ENCODE data around the gene RSF1.
A peak's percentile ranks its signal among the peaks of the same experiment; 100 is the strongest.

The RSF1 gene

GRCh38 chr11:77661670-77662069, 158.9 kb downstream of the RSF1 start:
- no peak overlapping the region for H3K4me3 ChIP-seq (ENCODE audit: low read length)
- no peak for DNase-seq (ENCODE audit: low read depth)
- no peak for TF ChIP-seq CTCF (conservative IDR thresholded peaks at IDR 0.05; ENCODE audit: low read length)

GRCh38 chr11:77660947-77661346, 159.6 kb downstream of the RSF1 start:
- DNase-seq (ENCODE audit: low read depth): no peak
- no peak overlapping the region for H3K4me3 ChIP-seq (ENCODE audit: low read length)
- no peak for TF ChIP-seq CTCF (conservative IDR thresholded peaks at IDR 0.05; ENCODE audit: low read length)

DNA sequence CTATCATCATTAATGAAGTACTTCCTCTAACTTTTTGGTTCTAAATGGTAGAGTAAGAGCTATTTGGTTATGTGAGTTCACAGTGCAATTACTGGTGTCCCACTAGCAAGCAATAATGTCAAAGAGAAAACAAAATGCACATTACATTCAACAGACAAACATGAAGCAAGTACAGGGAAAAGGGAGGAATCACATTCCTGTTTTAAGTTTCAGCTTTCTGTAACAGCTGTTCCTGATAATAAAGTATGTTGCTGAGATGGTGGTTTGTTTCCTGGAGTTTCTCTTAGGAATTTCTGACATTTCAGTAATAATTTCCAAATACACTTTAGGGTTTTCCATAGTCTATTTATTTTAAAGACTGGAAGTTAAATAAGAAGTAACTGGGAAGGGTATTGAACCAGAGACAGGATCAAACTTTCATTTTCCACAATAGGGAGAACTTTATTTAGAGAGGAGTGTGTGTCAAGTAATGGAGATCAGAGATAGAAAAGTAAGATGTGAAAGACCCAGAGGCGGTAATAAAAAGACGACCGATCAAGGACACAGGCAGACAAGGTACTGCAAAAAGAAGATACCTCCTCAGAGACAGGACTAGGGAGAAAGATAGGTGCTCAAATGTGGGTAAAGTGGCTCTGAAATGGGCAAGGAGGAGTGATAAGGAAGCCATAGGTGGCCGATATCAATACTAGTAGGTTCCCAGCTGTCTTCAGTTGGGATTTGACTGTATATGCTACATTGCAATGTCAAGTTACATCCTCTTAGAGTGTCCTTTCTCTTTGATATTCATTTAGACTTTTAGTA, 162.1 kb downstream of the RSF1 start:
- no peak for TF ChIP-seq CTCF (conservative IDR thresholded peaks at IDR 0.05; ENCODE audit: low read length)
- DNase-seq (ENCODE audit: low read depth): peak; percentile 80
- H3K4me3 ChIP-seq (ENCODE audit: low read length): no peak overlapping the region

DNA sequence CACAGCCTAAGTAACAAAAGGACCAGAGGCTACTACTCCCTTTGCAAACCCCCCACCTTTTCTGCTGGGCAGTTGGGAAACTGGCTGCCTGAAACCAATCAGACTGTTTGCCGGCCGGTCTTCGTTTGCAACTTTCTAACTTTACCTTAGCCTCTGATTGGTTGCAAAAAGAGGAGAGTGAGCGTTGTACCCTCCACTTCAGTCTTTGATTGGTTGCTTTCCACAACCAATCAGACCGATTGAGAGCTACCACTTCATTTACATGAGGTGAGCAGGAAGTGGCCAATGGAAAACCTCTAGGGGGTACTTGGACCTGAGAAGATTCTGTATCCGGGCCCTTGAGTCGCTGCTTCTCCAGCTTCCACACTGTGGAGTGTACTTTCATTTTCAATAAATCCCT, 164.2 kb downstream of the RSF1 start:
- TF ChIP-seq CTCF (conservative IDR thresholded peaks at IDR 0.05; ENCODE audit: low read length): no peak
- no peak for DNase-seq (ENCODE audit: low read depth)
- H3K4me3 ChIP-seq (ENCODE audit: low read length): no peak overlapping the region

DNA sequence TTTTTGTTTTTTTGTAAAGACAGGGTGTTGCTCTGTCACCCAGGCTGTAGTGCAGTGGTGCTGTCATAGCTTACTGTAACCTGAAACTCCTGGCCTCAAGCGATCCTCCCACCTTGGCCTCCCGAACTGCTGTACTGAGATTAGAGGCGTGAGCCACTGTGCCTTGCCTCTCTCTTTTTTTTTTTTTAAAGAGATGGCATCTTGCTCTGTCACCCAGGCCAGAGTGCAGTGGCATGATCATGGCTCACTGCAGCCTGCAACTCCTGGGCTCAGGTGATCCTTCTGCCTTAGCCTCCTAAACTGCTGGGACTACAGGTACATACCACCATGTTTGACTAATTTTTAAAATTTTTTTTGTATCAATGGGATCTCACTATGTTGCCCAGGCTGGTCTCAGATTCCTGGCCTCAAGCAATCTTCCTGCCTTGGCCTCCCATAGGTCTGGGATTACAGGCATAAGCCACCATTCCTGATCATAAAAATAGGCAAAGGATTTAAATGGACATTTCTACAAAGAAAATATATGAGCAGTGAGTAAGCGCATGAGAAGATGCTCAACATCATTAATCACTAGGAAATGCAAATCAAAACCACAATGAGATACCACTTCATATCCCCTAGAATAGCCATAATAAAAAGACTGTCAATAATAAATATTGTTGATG, 165.6 kb downstream of the RSF1 start:
- H3K4me3 ChIP-seq (ENCODE audit: low read length): no peak overlapping the region
- no peak for TF ChIP-seq CTCF (conservative IDR thresholded peaks at IDR 0.05; ENCODE audit: low read length)
- no peak for DNase-seq (ENCODE audit: low read depth)

DNA sequence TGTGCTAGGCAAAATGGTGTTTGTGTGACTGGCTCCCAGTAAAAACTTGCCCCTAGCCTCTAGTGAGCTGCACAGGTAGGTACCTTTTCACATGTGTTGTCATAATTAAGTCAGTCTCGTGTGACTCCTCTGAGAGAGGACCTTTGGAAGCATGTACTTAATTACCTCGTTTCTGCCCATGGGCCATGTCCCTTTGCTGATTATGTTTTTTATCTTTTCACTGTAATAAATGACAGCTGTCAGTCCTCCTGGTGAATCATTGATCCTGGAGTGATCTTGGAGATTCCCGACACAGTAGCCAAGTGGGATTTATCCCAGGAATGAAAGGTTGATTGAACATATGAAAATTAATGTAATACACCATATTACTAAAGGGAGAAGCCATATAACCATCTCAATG, 170.4 kb downstream of the RSF1 start:
- DNase-seq (ENCODE audit: low read depth): no peak
- no peak overlapping the region for H3K4me3 ChIP-seq (ENCODE audit: low read length)
- TF ChIP-seq CTCF (conservative IDR thresholded peaks at IDR 0.05; ENCODE audit: low read length): no peak
